NCI-H2171 (cell line): ENCODE data around the gene ZFP36L1.

ENCODE experiments used
- DNase-seq: peaks from one replicate; lab custom pipeline; 2025; lab: John Stamatoyannopoulos, UW

Gene ZFP36L1, protein sequence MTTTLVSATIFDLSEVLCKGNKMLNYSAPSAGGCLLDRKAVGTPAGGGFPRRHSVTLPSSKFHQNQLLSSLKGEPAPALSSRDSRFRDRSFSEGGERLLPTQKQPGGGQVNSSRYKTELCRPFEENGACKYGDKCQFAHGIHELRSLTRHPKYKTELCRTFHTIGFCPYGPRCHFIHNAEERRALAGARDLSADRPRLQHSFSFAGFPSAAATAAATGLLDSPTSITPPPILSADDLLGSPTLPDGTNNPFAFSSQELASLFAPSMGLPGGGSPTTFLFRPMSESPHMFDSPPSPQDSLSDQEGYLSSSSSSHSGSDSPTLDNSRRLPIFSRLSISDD

DNA sequence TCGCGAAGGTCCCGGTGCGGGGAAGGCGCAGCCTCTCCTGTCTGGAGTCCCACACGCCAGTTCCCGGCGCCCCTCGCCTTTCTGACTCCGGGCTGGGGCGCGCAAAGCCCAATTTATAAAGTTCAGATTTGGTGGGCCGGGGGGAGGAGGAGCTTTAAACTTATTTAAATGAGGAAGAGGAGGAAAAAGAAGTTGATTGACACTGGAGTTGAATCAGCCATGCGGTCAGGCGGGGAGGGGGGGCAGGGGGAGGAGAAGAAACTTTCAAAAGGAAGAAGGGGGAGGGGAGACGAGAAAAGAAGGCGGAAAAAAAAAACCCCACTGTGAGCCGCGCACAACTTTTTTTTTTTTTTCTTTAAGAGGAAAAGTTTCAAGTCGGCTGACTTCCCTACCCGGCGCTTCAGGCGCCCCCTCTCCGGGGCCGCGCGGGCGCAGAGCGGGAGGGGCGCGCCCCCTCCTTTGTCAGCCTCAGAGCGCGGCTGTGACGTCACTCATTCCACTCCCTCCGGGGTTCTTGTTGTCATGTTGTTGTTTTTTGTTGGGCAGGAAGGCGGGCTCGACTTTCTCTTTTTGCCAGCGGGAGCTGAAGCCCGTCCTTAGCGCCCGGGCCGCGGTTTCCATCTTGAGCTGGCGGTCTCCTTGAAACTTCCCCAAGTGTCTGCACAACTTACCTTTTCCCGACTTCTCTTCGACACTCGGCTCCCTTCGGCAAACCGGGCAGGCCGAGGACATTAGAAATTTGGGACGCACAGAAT lies at the start of gene ZFP36L1:
ZFP36L1 (minus strand) TSS at position 89 of the 755 bp plus-strand sequence. CDS start 129 bp downstream, outside the sequence.
- DNase-seq: peak; percentile 25

DNA sequence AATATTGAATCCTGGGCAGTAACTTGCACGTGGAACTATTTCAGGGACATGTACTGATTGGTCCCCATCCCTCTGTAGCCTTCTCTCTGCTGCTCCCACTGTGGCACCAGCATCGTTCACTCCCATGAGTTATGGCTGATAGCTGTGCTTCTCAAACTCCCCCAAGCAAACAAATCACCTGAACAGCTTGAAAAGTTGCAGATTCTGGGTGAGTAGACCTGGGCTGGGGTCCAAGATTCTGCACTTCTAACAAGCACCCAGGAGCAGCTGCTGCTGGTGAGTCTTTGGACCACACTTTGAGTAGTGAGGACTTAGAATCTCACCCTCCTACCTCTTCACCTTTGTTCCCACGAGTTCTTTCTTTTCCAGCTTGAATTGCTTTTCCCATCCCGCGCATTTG lies 49.4 kb upstream of the ZFP36L1 start:
- DNase-seq: peak; percentile 37

DNA sequence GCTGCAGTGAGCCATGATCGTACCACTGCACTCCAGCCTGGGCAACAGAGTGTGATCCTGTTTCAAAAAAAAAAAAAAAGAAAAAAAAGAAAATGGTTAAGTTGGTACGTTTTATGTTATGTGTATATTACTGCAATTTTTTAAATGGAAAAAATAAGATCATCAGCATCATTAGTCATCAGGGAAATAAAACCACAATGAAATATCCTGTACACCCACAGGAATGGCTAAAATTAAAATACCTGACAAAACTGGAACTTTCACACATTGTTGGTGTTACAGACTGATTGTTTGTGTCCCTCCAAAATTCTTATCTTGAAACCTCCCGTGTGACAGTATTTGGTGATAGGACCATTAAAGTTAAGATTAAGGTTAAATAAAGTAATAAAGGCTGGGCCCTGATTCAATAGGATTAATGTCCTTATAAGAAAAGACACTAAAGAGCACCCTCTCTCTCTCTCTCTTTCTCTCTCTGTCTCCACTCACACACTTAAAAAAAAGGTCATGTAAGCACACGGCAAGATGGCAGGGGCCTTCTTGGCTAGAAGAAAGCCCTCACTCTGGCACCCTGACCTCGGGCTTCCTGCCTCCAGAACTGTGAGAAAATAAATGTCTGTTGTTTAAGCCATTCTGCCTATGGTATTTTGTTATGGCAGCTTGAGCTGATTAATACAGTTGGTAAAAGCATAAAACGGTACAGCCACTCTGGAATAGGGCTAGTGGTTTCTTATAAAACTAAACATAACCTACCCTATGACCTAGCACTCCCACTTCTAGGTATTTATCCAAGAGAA lies 48.3 kb upstream of the ZFP36L1 start:
- DNase-seq: no peak

DNA sequence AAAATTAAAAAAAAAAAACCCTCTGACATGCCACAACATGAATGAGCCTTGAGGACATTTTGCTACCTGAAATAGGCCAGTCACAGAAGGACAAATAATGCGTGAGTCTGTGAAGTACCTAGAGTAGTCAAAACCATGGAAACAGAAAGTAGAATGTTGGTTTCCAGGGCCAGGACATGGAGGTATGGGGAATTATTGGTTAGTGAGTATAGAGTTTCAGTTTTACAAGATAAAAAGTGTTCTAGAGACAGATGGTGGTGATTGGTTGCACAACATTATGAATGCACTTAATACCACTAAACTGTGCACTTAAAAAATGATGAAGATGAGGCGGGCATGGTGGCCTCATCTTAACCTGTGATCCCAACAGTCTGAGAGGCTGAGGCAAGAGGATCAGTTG lies 47.6 kb upstream of the ZFP36L1 start:
- DNase-seq: peak; percentile 35

DNA sequence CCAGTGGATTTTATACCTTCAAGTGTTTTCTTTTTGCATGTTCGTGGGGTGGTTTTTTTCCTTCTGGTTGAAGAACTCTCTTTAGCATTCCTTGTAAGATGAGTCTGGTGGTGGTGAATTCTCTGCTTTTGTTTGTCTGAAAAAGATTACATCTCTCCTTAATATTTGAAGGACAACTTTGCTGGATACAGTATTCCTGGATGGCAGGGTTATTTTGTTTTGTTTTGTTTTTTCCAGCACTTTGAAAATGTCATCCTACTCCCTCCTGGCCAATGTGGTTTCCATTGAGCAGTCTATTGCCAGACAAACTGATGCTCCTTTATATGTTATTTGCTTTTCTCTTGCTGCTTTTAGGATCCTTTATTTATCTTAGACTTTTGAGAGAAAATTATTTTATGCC lies 43.2 kb upstream of the ZFP36L1 start:
- DNase-seq: no peak

DNA sequence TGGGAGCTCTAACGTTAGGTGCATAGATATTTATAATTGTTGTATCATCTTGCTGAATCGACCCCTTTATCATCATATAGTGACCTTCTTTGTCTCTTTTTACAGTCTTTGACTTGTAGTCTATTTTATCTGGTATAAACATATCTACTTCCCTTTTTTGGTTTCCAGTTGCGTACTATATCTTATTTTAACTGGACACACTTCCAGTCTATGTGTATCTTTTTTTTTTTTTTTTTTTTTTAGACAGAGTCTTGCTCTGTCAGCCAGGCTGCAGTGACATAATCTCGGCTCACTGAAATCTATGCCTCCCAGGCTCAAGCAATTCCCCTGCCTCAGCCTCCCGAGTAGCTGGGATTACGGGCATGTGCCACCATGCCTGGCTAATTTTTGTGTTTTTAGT lies 41.9 kb upstream of the ZFP36L1 start:
- no peak for DNase-seq

DNA sequence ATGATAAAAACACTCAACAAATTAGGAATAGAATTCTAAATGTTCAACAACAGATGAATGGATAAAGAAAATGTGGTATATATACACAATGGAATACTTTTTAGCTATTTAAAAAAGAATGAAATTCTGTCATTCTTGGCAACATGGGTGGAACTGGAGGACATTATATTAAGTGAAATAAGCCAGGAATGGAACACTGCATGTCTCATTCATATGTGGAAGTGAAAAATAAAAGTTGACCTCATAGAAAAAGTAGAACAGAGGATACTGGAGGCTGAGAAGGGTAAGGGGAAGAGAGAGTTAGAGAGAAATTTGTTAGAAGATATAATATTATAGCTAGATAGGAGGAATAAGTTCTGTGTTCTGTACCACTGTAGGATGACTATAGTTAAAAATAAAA lies 35.8 kb upstream of the ZFP36L1 start:
- DNase-seq: no peak

DNA sequence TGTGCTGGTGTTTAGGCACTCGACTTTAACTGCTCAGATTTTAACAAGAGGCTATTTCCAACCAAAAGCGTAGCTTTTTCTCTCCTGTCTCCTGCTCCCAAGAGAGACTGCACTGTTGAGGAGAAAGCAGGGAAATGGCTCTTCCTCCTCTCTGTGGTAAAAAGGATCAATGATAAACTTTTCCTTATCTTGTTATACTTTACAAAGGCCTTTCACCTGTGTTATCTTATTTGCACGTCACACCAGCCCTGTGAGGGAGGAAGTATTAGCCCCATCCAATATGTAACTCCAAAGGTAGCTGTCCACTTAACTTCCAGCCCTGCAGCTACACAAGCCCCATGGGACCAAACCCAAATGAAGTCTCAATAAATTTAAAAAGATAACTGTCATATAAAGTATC lies 32.9 kb upstream of the ZFP36L1 start:
- DNase-seq: no peak

DNA sequence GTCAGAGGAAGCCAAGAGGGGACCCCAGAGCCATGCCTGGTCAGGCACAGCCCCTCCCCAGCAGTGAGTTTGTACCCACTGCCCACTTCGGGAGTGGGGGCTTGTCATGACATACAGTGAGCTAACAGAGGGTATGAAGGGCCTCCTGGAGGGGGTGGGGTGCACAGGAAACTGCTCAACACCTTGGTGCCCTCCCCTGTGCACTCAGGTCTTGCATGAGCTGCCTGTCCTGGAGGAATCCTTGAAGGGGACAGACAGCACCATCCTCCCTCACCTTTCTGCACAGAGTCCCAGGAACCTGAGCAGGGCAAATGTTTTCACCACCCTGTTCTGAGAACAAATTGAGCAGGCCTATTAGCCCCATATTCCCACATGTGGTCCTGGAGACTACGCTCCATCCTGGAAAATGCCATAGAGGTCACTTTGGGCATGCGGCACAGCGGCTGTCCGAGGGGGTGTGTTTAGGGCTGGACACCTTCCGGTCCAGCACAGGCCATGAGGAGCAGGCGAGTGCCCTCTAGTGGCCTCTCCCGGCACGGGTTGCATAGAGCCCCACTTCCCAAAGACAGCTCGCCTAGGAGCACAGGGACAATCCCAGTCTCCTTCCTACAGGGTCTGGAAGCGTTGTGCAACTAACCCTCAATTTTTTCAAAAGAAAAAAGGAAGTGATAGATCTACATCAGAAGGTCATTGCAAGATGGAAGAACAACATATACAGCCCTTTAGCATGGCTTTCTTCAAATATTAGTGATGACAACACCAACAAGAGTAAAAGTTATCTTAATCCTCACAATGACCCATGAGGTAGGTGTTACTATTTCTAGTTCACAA lies 31.9 kb upstream of the ZFP36L1 start:
- no peak for DNase-seq

DNA sequence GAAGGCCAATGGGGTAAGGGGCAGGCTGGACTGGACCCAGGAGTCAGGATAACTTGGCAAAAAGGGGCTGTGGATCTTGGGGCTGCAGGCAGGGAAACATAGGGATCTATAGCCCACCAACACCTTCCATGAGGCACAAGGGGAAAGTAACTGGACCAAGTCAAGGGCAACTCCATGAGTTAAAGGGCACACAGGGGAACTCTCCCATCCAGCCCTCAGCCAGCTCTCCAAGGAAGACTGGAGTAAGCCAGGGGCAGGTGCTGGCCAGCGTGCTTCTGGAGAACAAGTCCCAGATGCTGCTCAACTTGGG lies 31.3 kb upstream of the ZFP36L1 start:
- no peak for DNase-seq

DNA sequence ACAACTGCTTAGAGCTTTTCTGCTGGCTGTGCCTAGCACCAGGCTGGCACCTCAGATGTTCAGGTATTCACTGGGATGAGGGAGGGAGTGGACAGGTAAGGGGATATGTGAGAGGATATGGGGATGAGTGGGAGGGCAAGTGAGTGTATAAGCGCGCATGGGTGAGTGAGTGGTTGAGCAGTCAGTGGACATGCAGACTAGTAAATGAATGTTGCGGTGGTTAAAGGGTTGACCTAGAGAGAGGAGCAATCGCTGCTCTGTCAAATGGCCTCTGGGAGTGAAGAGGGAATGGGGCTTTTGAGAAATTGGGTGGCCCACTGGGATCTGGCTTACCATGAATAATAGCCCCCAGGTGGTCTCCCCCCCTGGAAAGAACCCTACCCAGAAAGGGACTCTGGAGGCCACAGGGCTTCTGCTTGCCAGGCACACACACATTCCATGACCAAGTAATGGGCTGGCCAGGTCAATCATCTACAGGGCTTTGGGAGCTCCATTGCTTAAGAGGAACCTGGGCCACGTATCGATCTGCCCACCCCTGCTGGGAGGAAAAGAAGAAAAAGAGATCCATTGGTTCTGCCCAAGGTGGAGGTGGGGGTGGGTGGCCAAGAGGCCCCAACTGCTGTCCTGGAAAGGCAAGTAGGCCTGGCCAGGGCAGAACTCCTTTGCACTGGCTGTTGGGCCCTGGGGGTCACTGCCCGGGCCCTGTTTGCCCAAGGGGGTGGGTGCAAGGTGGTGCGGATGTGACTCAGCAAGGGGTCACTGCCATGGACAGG lies 30.8 kb upstream of the ZFP36L1 start:
- DNase-seq: no peak

DNA sequence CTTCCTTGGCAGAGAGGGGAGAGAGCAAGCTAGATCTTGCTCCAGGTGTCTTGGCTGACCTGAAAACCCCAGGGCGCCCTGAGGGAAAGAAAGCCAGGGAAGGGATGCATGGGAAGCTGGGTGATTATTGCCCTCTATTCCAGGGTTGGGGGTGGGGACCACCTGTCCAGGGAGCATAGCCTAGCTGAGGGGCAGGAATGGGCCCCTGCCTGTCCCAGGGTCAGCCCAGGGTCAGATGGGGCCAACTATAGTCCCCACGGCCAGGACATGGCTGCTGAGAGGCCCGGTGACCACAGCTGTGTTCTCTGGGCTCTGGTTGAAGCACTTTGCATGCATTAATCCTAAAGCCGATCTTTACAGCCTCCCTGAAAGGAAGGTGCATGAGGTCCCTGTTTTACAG lies 30.1 kb upstream of the ZFP36L1 start:
- DNase-seq: no peak

DNA sequence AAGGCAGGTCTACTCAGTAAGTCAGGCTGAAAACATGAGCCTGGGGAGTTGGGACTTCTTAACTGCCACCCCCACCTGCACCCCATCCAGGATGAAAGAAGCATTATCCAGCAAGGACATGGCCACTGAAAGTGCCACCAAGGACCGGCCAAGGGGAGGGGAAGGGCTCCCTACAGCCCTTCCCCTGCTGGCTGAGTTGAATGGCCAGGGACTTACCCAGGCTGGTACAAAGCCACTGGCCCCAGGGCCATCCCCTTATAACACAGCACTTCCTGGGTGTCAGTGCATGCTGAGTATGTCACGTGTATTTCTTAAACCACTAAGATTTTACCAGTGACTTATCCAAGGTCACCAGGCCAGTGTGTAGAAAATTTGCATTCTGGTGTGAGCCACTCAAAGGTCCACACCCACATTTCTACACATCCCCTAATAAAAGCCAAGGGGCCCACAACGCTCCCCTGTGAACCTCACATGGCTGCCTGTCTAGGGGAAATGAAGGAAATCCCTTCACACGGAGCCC lies 29.3 kb upstream of the ZFP36L1 start:
- DNase-seq: no peak

DNA sequence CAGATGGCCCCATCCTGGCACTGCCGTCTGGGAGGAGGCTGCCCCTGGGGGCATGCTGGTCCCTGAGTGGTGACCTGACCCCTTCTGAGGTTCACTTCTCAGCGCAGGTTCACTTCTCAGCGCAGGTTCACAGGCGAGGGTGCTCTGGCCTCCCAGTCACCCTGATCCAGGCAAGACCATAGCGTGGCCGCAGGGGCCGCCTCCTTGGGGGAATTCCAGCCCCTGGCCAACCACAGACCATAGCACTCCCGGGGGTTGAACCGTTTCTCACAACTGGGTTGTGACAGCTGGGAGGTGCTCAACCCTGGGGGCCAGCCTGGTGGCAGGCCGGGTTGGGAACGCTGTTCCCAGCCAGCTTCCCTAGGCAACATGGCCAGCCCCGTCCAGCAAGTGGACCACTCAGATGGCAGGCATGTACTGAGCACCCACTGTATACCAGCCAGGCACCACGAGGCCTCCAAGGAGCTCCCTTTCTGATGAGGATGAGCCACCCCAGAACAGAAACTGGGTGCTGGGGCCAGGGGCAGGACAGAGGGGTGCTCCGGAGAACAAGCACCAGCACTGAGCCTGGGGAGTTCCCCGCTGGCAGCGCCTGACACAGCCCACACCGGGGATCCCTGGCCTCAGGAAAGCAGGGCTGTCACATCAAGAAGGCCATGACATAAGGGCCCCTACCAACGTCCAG lies 28.3 kb upstream of the ZFP36L1 start:
- no peak for DNase-seq

DNA sequence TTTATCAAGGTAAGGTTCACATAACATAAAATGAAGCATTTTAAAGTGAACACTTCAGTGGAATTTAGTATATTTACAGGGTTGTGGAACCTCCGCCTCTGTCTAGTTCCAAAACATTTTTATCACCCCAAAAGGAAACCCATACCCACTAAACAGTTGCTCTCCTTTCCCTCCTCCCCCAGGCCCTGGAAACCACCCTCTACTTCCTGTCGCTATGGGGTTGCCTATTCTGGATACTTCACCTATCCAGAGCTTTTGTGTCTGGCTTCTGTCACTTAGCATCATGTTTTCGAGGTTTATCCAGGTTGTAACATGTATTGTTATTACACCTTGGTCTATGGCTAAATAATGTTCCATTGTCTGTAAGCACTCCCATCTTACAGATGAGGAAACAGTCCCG lies 27.7 kb upstream of the ZFP36L1 start:
- DNase-seq: no peak

DNA sequence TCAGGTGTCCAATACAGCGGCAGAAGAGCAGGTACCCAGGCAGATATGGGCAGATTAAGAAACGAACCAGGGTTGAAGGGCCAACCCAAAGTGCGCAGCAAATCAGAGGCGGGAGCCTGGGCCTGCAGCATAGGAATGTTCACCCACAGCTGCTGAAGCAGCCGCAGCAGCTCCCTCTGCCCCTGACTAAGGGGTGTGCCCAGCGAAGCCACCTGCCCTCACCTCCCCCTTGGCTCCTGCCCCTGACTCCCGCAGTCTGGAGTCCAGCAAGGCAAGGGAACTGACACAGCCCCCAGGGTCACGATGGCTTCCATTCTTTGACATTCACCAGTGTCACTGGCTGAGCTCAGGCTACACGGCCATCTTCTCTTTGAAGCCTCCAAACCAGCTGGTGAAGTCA lies 27.3 kb upstream of the ZFP36L1 start:
- no peak for DNase-seq

DNA sequence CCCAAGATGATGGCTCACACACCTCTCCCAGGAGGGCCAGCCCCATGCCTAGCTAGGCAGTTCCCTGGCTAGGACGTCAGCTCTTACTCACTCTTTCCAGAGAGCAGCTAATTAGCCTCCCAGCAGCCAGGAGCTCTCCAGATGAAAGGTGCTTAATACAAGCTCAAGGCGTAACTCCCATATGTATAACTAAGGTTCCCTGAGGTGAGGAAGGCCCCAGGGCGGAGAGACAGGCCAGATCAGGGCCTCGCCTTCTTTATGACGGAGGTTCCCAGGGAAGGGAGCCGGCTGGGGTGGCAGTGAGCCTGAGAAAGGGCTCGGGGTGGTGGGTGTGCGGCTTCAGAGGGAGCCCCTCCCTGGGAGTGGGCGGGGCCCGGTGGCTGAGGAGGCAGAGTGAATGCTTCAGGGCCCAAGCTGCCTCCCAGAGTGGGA lies 26.4 kb upstream of the ZFP36L1 start:
- DNase-seq: no peak

DNA sequence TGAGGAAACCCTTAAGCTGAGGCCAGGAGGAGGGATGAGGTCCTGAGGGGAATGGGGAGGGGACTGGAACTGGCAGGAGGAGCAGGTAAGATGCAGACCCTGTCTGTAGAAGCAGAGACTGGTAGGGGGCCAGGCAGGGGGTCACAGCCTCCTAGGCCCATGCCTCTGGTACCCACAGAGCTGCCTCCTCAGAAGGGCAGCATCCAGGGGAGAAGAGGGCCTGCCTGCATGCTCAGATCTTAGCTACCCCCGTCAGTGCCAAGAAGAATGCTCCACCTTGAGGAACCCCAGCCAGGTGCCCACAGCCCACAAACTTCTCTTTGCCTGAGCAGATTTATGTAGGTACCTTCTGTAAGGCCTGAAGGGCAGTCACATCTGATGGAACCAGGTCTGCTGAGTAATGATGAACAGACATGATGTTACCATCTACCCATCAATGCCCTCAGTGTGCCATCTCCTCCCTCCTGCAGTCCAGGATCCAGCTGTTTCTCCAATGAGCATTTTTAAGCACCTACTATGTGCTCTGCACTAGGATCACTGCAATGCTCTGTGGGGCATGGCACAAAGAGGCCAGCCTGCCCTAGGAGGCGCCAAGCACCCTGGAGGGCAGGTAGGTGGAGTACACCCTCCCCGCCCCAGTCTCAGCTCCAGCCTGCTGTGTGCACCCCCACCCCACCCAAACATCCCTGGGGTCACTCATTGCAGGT lies 24.8 kb upstream of the ZFP36L1 start:
- no peak for DNase-seq

DNA sequence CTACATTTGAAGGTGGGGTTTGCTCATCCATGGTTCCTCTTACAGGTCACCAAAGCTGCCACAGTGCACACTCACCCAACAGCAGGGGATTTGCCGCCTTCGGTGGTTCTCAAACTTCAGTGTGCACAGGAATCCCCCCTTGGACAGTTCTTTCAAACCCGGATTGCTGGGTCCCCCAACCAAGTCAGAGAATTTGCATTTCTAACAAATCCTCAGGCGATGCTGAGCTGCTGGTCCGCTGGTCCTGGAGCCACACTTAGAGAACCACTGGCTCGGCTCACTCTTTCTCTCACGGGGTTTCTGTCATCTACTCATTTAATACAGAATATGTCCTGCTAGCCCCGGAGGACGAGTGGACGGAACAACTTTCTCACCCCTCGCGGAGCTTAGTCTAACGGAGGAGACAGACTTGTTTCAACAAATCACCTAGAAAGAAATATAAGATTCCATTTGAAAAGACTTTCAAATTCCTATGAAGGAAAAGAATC lies 24.1 kb upstream of the ZFP36L1 start:
- DNase-seq: no peak
